ENCODE data around the gene SPDYE6.

Gene SPDYE6

DNA sequence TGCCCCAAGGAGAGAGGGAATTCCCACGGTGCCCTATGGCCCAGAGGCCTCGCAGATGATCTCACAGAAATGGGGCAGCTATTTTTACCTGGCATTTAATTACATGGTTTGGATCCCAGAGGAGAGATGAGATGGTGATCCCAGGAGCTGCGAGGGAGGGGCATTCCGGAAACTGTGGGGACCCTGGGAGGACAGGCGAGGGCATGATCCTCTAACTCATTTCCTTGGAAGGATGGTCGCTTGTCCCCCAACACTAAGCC lies 60.1 kb downstream of the SPDYE6 start:
- Histone ChIP-seq H3K9me3 (no peaks in the 10 kb centered on the region), H3K4me3 (ENCODE audit: low read depth, low read length) (no peak overlapping the region), H3K36me3 (no peaks in the 10 kb centered on the region), H3K27me3 (no peaks in the 10 kb centered on the region), H3K4me1 (no peaks in the 10 kb centered on the region)
- no peak for DNase-seq
- TF ChIP-seq, protein P1, sequence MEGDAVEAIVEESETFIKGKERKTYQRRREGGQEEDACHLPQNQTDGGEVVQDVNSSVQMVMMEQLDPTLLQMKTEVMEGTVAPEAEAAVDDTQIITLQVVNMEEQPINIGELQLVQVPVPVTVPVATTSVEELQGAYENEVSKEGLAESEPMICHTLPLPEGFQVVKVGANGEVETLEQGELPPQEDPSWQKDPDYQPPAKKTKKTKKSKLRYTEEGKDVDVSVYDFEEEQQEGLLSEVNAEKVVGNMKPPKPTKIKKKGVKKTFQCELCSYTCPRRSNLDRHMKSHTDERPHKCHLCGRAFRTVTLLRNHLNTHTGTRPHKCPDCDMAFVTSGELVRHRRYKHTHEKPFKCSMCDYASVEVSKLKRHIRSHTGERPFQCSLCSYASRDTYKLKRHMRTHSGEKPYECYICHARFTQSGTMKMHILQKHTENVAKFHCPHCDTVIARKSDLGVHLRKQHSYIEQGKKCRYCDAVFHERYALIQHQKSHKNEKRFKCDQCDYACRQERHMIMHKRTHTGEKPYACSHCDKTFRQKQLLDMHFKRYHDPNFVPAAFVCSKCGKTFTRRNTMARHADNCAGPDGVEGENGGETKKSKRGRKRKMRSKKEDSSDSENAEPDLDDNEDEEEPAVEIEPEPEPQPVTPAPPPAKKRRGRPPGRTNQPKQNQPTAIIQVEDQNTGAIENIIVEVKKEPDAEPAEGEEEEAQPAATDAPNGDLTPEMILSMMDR (IDR thresholded peaks at IDR 0.05; ENCODE audit: low read depth, low read length) = no peak
